ENCODE results near the gene DNAH2.

GRCh38 chr17:7878234-7878633 is 160.7 kb downstream of the DNAH2 start:
- TF ChIP-seq BHLHE40 (IDR thresholded peaks at IDR 0.05; ENCODE audit: low read depth, low read length) (no peak), CEBPB (IDR thresholded peaks at IDR 0.05) (no peak), CTCF (IDR thresholded peaks at IDR 0.05) (no peak), MAX (IDR thresholded peaks at IDR 0.05) (no peak), E2F6 (IDR thresholded peaks at IDR 0.05; ENCODE audit: borderline replicate concordance, low read depth) (no peak), RNF2 (IDR thresholded peaks at IDR 0.05; ENCODE audit: borderline replicate concordance, low read depth) (no peak), POLR2A (IDR thresholded peaks at IDR 0.05; ENCODE audit: low read length) (no peak), EHF (CRISPR knock-in tag; IDR thresholded peaks at IDR 0.05) (no peak), USF2 (IDR thresholded peaks at IDR 0.05) (no peak), CHD2 (IDR thresholded peaks at IDR 0.05; ENCODE audit: low read length, partially characterized antibody) (no peak), RCOR1 (IDR thresholded peaks at IDR 0.05; ENCODE audit: low read depth, low read length) (no peak)

Data from A549 (cell line).